ENCODE data around the gene PRSS3. TPM values are rescaled to one million over a fixed set of nuclear protein-coding genes. Genes with fewer than 3 reads are reported as not detected.

Gene PRSS3
- total and polyA plus RNA-seq, 10 of the 15 experiments (the other 5 are each of a cell fraction or from before 2014, with no cell fraction given) = 0.54 TPM; not detected in 9

GRCh38 chr9:33816327-33817252 lies 21.2 kb downstream of the PRSS3 start, which contains the start of gene UBE2R2 (continued):
- TF ChIP-seq NKRF (conservative IDR thresholded peaks at IDR 0.05) (peak; percentile 58; the same call in 1 of the 2 replicates), PKNOX1 (IDR thresholded peaks at IDR 0.05) (peak; percentile 64; the same call in 1 of the 2 replicates), RBBP5 (conservative IDR thresholded peaks at IDR 0.05) (no peak), EED (IDR thresholded peaks at IDR 0.05; ENCODE audit: low read depth) (peak; percentile 72), DPF2 (IDR thresholded peaks at IDR 0.05) (peak; percentile 90), JUND (IDR thresholded peaks at IDR 0.05; ENCODE audit: low read depth, low read length) (no peak), TAF1 (IDR thresholded peaks at IDR 0.05; ENCODE audit: borderline replicate concordance, low read depth, low read length) (0 out of 2 replicates have a peak, but pooled peaks have one; percentile 14), SMARCA5 (IDR thresholded peaks at IDR 0.05) (peak; percentile 82), ZNF24 (IDR thresholded peaks at IDR 0.05) (no peak), TBL1XR1 (IDR thresholded peaks at IDR 0.05; ENCODE audit: low read depth, low read length) (no peak), MLLT1 (IDR thresholded peaks at IDR 0.05) (peak; percentile 68), RAD51 (IDR thresholded peaks at IDR 0.05) (peak; percentile 46; the same call in 1 of the 2 replicates), CREB1 (IDR thresholded peaks at IDR 0.05; ENCODE audit: low read depth) (peak; percentile 75), CUX1 (IDR thresholded peaks at IDR 0.05; ENCODE audit: insufficient replicate concordance, low read depth, low read length) (no peak), IKZF2 (IDR thresholded peaks at IDR 0.05) (peak; percentile 91 to 92), PML (IDR thresholded peaks at IDR 0.05; ENCODE audit: low read length) (0 out of 2 replicates have a peak, but pooled peaks have one; percentile 24), YY1 (IDR thresholded peaks at IDR 0.05; ENCODE audit: low read depth, low read length) (no peak), CHD2 (IDR thresholded peaks at IDR 0.05; ENCODE audit: borderline replicate concordance, low read depth, low read length) (peak; percentile 77), EP300 (IDR thresholded peaks at IDR 0.05; ENCODE audit: borderline replicate concordance in 1 of 2, control insufficient read depth in 1 of 2, low read depth in 2 of 2, low read length in 2 of 2) (0 out of 4 replicates have a peak, but pooled peaks of 1 of the 2 experiments have one; percentile 42), CEBPB (IDR thresholded peaks at IDR 0.05; ENCODE audit: borderline replicate concordance in 1 of 2, low read depth in 2 of 2, low read length in 2 of 2) (no peak)

Measured in GM12878 (cell line).